Hepatic stellate cell (primary cell): ENCODE results near the gene IL6R.

Experiments used
- DNase-seq: peaks from one replicate; pipeline ENCODE4 v3.0.0; 2011; ENCODE audit warnings: low spot score

Gene IL6R

DNA sequence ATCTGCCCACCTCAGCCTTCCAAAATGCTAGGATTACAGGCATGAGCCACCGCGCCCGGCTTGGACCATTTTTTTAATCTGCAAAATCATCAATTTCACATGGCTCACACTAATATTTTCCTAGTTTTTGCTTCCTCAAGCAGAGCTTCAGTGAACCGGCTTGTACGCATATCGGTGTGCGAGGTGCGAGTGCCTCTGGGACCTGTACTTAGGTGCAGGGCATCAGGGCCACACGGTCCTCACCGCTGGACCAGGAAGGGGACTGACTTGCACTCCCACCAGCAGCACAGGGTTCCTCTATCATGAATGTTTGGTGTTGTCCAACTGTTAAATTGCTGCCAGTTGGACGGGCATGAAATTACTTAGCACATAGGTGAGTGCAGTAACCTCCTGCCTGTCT lies 112.5 kb downstream of the IL6R start:
- DNase-seq: no peak
